K562 (cell line): Measurements from ENCODE around the gene LILRA6. TPM values are rescaled to one million over a fixed set of nuclear protein-coding genes. Genes with fewer than 3 reads are reported as not detected.

Experiments used
- ATAC-seq: fragments of 200-7000 bp; cut with Tn5 transposase; 3 replicates; pipeline ENCODE4 v1.9.1; 2020; ENCODE audit warnings: moderate library complexity
- BruUV-seq: library from RNA; stranded (reverse); fragments of 400-500 nt; replicated peaks from 2 replicates; lab custom pipeline; 2021; lab: Mats Ljungman, UMichigan
- CTCF ChIA-PET: fragments of 300-600 bp; formaldehyde crosslinking; extraction: SDS; loops from one replicate; lab custom pipeline; 2021; ENCODE audit warnings: low intra/inter-chr PET ratio; lab: Yijun Ruan, JAX
- POLR2A ChIA-PET: fragments of 300-600, 350-650 bp; sonication (Branson Sonifier 250); formaldehyde crosslinking; extraction: SDS; loops from one replicate; lab custom pipeline; 2021; ENCODE audit warnings: antibody characterized with exemption, inconsistent platforms; lab: Yijun Ruan, JAX
- DNase-seq, 4 experiments: peaks; one replicate each; pipeline versions ENCODE4 v3.0.0 to v3.0.0-alpha.2; 2011 to 2018; ENCODE audit warnings: low spot score in 3 of 4, mixed read lengths in 3 of 4; ENCODE audit errors: extremely low read depth in 1 of 4
- FAIRE-seq: peaks from 2 replicates; lab custom pipeline; 2011; peaks lifted over from hg19 to GRCh38; lab: Jason Lieb, UNC
- H2AFZ ChIP-seq: 2 replicates; pipeline ENCODE4 v1.6.0; 2011; ENCODE audit warnings: low read depth, low read length, control low read depth, inconsistent platforms
- H3K27ac ChIP-seq: fragments of 200-600 bp; 3 replicates; pipeline ENCODE4 v1.8.0; 2011; ENCODE audit warnings: low read depth, mild to moderate bottlenecking, control low read depth, inconsistent platforms, low read length, moderate library complexity, mixed read lengths; ENCODE audit errors: extremely low read depth
- H3K27me3 ChIP-seq, 2 experiments: fragments of 300-600 bp in 1 of 2; 2 replicates in 1 of 2; 3 replicates in 1 of 2; pipeline versions ENCODE4 v1.6.0 to v1.8.0; 2011; ENCODE audit warnings: inconsistent platforms in 2 of 2, low read length in 2 of 2, mild to moderate bottlenecking in 1 of 2, mixed read lengths in 1 of 2, moderate library complexity in 1 of 2; ENCODE audit not compliant: control insufficient read depth in 2 of 2, insufficient read depth in 2 of 2
- H3K36me3 ChIP-seq: fragments of 300-600 bp; 3 replicates; pipeline ENCODE4 v1.8.0; 2011; ENCODE audit warnings: mild to moderate bottlenecking, low read length, inconsistent platforms; ENCODE audit not compliant: control insufficient read depth, insufficient read depth
- H3K4me1 ChIP-seq, 2 experiments: fragments of 200-600 bp in 1 of 2; replicated peaks in 1 of 2; 2 replicates in 1 of 2; 3 replicates in 1 of 2; pipeline versions ENCODE4 v1.5.1 to v1.8.0; 2011; ENCODE audit warnings: inconsistent platforms in 2 of 2, low read length in 2 of 2, mild to moderate bottlenecking in 1 of 2, mixed read lengths in 1 of 2, moderate library complexity in 1 of 2; ENCODE audit not compliant: control insufficient read depth in 2 of 2, insufficient read depth in 2 of 2
- H3K4me2 ChIP-seq: 2 replicates; pipeline ENCODE4 v1.6.1; 2011; ENCODE audit warnings: low read length, control low read depth, inconsistent platforms, mixed read lengths; ENCODE audit not compliant: insufficient read depth
- H3K4me3 ChIP-seq: fragments of 200-600 bp; sonication (generic), shearing (Covaris generic); 2 replicates; pipeline ENCODE4 v1.5.1; 2016; ENCODE audit warnings: control low read depth, inconsistent platforms
- H3K79me2 ChIP-seq: fragments of 200-600 bp; 3 replicates; pipeline ENCODE4 v1.8.0; 2011; ENCODE audit warnings: low read length, inconsistent platforms; ENCODE audit not compliant: control insufficient read depth, insufficient read depth
- H3K9ac ChIP-seq, 2 experiments: 2 replicates each; pipeline versions ENCODE4 v1.6.0 to v1.6.1; 2011; ENCODE audit warnings: low read depth in 2 of 2, low read length in 2 of 2, control low read depth in 1 of 2, inconsistent platforms in 1 of 2, mild to moderate bottlenecking in 1 of 2, mixed read lengths in 1 of 2; ENCODE audit not compliant: insufficient read depth in 1 of 2
- H3K9me1 ChIP-seq: one replicate; pipeline ENCODE4 v1.6.0; 2011; ENCODE audit warnings: inconsistent platforms, mild to moderate bottlenecking, low read length, moderate library complexity; ENCODE audit not compliant: control insufficient read depth, insufficient read depth
- H3K9me3 ChIP-seq: replicated peaks from 2 replicates; pipeline ENCODE4 v1.5.1; 2011; ENCODE audit warnings: low read depth, low read length, inconsistent platforms; ENCODE audit not compliant: control insufficient read depth, insufficient read depth
- H4K20me1 ChIP-seq: replicated peaks from 2 replicates; pipeline ENCODE4 v1.6.1; 2011; ENCODE audit warnings: low read length, inconsistent platforms, mixed read lengths; ENCODE audit not compliant: control insufficient read depth, insufficient read depth
- ATF3 ChIP-seq, 2 experiments: fragments of 450-650 bp in 1 of 2; sonication (generic) in 1 of 2; formaldehyde crosslinking in 1 of 2; IDR thresholded peaks in 1 of 2; conservative IDR thresholded peaks in 1 of 2; 2 replicates each; pipeline versions ENCODE4 v1.6.1 to v1.8.1; 2016 to 2023; ENCODE audit warnings: mild to moderate bottlenecking in 2 of 2, moderate library complexity in 2 of 2, inconsistent platforms in 1 of 2, missing genetic modification reagents in 1 of 2
- DIDO1 ChIP-seq: fragments of 450-650 bp; IDR thresholded peaks from 2 replicates; pipeline ENCODE4 v1.6.1; 2016; ENCODE audit warnings: low read depth, missing biosample characterization, missing genetic modification characterization
- ESRRB ChIP-seq: fragments of 250-450 bp; sonication (Bioruptor Pico); IDR thresholded peaks from 2 replicates; pipeline ENCODE4 v1.5.0; 2020; ENCODE audit warnings: mild to moderate bottlenecking, moderate library complexity, borderline replicate concordance
- HIVEP1 ChIP-seq: fragments of 250-450 bp; sonication (Bioruptor Pico); IDR thresholded peaks from 2 replicates; pipeline ENCODE4 v1.4.0; 2020; ENCODE audit warnings: mild to moderate bottlenecking
- IRF2 ChIP-seq: sonication (generic); formaldehyde crosslinking; IDR thresholded peaks from 2 replicates; pipeline ENCODE4 v1.8.1; 2022; ENCODE audit warnings: mild to moderate bottlenecking, missing genetic modification reagents
- MLX ChIP-seq, 2 experiments: fragments of 450-650 bp in 1 of 2; sonication (generic) in 1 of 2; formaldehyde crosslinking; conservative IDR thresholded peaks; 2 replicates each; pipeline versions ENCODE4 v1.4.0 to v1.8.1; 2020 to 2022; ENCODE audit warnings: mild to moderate bottlenecking in 1 of 2, missing genetic modification reagents in 1 of 2
- NONO ChIP-seq, 2 experiments: fragments of 200-400 bp in 1 of 2; fragments of 450-650 bp in 1 of 2; formaldehyde crosslinking in 1 of 2; IDR thresholded peaks; 2 replicates each; pipeline ENCODE4 v1.6.1; 2017; ENCODE audit warnings: low read depth in 2 of 2, mild to moderate bottlenecking in 2 of 2, moderate library complexity in 2 of 2, low read length in 1 of 2
- PRMT5 ChIP-seq: sonication (generic); formaldehyde crosslinking; IDR thresholded peaks from 2 replicates; pipeline ENCODE4 v1.5.0; 2020; ENCODE audit warnings: missing genetic modification reagents
- SP2 ChIP-seq: IDR thresholded peaks from 2 replicates; pipeline ENCODE4 v1.6.1; 2011; ENCODE audit warnings: mild to moderate bottlenecking, low read depth, low read length, moderate library complexity; ENCODE audit not compliant: poor library complexity, severe bottlenecking; ENCODE audit errors: extremely low read depth
- SRF ChIP-seq, 2 experiments: fragments of 250-450, 450-650 bp in 1 of 2; sonication (Bioruptor Pico) in 1 of 2; sonication (generic) in 1 of 2; formaldehyde crosslinking; IDR thresholded peaks; 2 replicates each; pipeline versions ENCODE4 v1.5.0 to v1.5.1; 2020 to 2022; ENCODE audit warnings: mild to moderate bottlenecking in 1 of 2, missing genetic modification reagents in 1 of 2
- TARDBP ChIP-seq: fragments of 450-650 bp; IDR thresholded peaks from 2 replicates; pipeline ENCODE4 v1.6.1; 2016
- TCFL5 ChIP-seq: fragments of 250-450 bp; sonication (Bioruptor Pico); conservative IDR thresholded peaks from 2 replicates; pipeline ENCODE4 v1.6.1; 2021; ENCODE audit warnings: mild to moderate bottlenecking, moderate library complexity, matching md5 sums
- U2AF1 ChIP-seq: fragments of 200-400 bp; formaldehyde crosslinking; optimal IDR thresholded peaks from 2 replicates; pipeline ENCODE3; 2017; ENCODE audit warnings: mild to moderate bottlenecking, low read depth, low read length, moderate library complexity
- ZNF592 ChIP-seq: fragments of 450-650 bp; IDR thresholded peaks from 2 replicates; pipeline ENCODE4 v1.6.1; 2017; ENCODE audit warnings: antibody characterized with exemption, mild to moderate bottlenecking
- WGBS: fragments of 100-300 bp; shearing (Covaris generic); methylation state at CpG from one replicate; pipeline ENCODE4 v1.1.6; 2016; ENCODE audit warnings: low coverage, mixed read lengths; ENCODE audit not compliant: insufficient coverage; ENCODE audit errors: missing lambda C conversion rate; 5-methylcytosine and 5-hydroxymethylcytosine counted together
- in situ Hi-C: fragments of 300-500 bp; cut with MboI; formaldehyde crosslinking; loops from 4 replicates; pipeline ENCODE4 v1.15.0; 2018; ENCODE audit warnings: inconsistent platforms, mixed read lengths
- intact Hi-C: fragments of 100-400 bp; cut with micrococcal nuclease; formaldehyde crosslinking; loops from 2 replicates; pipeline ENCODE4 v1.14.2; 2022
- polyA plus RNA-seq, 8 experiments: library from polyadenylated mRNA; depleted of rRNA in 4 of 8; stranded (reverse) in 5 of 8; unstranded in 3 of 8; fragments of >200 nt; fragmentation: Nextera tagmentation in 2 of 8; fragmentation: Illumina TruSeq in 1 of 8; extraction: Ambion mirVana in 2 of 8; extraction: Trizol in 1 of 8; gene quantifications; 2 replicates each; pipeline versions ENCODE4 v1.2.1 to v1.2.3, GENCODE V29; 2011 to 2014; ENCODE audit warnings: inconsistent platforms in 1 of 8, missing spikeins in 1 of 8
- total RNA-seq, 7 experiments: library from RNA; depleted of rRNA in 6 of 7; stranded (reverse); fragments of >200 nt in 6 of 7; fragmentation: Illumina TruSeq in 2 of 7; extraction: Trizol in 2 of 7; gene quantifications; 2 replicates each; pipeline versions ENCODE4 v1.2.1 to v1.2.3, GENCODE V29; 2011 to 2021; ENCODE audit warnings: low replicate concordance in 1 of 7

The LILRA6 gene
- total and polyA plus RNA-seq, 9 of the 15 experiments (the other 6 are each of a cell fraction or from before 2014, with no cell fraction given), result 0.03 TPM; not detected in 8

- Histone ChIP-seq H4K20me1 (peaks cover 11% of the 10 kb centered on the region), H3K9ac (peak overlapping the region in 1 of 2 experiments; percentile 23; a peak in 1 of 4 replicates), H3K27me3 (peaks cover 54 to 80% of the 10 kb centered on the region in 2 experiments), H3K4me3 (no peak overlapping the region), H3K9me1 (no peaks in the 10 kb centered on the region), H3K9me3 (no peaks in the 10 kb centered on the region), H3K4me1 (no peaks in the 10 kb centered on the region; a peak in 2 of 5 replicates), H3K79me2 (no peaks in the 10 kb centered on the region), H3K27ac (no peak overlapping the region), H3K36me3 (no peaks in the 10 kb centered on the region), H3K4me2 (no peak overlapping the region), H2AFZ (no peak overlapping the region)
- in situ Hi-C loops, result no loop called here
- DNase-seq (no peak), FAIRE-seq (no peak), ATAC-seq (no peak; the same call in 1 of the 3 replicates)
- TF ChIP-seq ATF3 (IDR thresholded peaks at IDR 0.05), result no peak
- no peak for TF ChIP-seq ATF3 (CRISPR knock-in tag; conservative IDR thresholded peaks at IDR 0.05)
- no peak for TF ChIP-seq DIDO1 (tag)
- TF ChIP-seq IRF2 (CRISPR knock-in tag), result no peak
- no peak for TF ChIP-seq ZNF592
- TF ChIP-seq HIVEP1 (CRISPR knock-in tag), result no peak
- no peak for TF ChIP-seq NONO (IDR thresholded peaks at IDR 0.05; ENCODE audit: low read depth in 2 of 2, low read length in 1 of 2)
- TF ChIP-seq ESRRB (CRISPR knock-in tag), result no peak
- TF ChIP-seq MLX (CRISPR knock-in tag; conservative IDR thresholded peaks at IDR 0.05), result no peak
- no peak for TF ChIP-seq TCFL5 (CRISPR knock-in tag)
- TF ChIP-seq SP2, result no peak
- TF ChIP-seq TARDBP, result no peak
- TF ChIP-seq U2AF1, result no peak
- TF ChIP-seq PRMT5 (CRISPR knock-in tag), result no peak
- TF ChIP-seq SRF (CRISPR knock-in tag; IDR thresholded peaks at IDR 0.05), result no peak
- 1% methylated on average over 15 of the region's 19 CpGs for WGBS
- CTCF ChIA-PET, result no interaction called here
- POLR2A ChIA-PET, result interaction anchor here (0.5 to 1.0 kb wide), 3 partner anchors 27 to 284 kb away, joined by 3 read pairs; partner anchors contain the start of gene LENG1
- no TSS peak for BruUV-seq
- intact Hi-C loops, result no loop called here
Measured at GRCh38 chr19:54256250-54257115, 13.9 kb upstream of the LILRA6 start.
